Hair follicle dermal papilla cell (primary cell): ENCODE data around the gene RAB17. TPM values are rescaled to one million over a fixed set of nuclear protein-coding genes. Genes with fewer than 3 reads are reported as not detected.

Experiments used
- small RNA-seq: library from RNA; depleted of rRNA; stranded (forward); fragments of <200 nt; gene quantifications from one replicate; pipeline ENCODE3, GENCODE V24; 2012
- total RNA-seq: library from RNA; depleted of rRNA; stranded (reverse); fragments of >200 nt; gene quantifications from 2 replicates; pipeline ENCODE4 v1.2.3, GENCODE V29; 2012

The RAB17 gene, protein sequence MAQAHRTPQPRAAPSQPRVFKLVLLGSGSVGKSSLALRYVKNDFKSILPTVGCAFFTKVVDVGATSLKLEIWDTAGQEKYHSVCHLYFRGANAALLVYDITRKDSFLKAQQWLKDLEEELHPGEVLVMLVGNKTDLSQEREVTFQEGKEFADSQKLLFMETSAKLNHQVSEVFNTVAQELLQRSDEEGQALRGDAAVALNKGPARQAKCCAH
- total RNA-seq, result not detected in 2 replicates

DNA sequence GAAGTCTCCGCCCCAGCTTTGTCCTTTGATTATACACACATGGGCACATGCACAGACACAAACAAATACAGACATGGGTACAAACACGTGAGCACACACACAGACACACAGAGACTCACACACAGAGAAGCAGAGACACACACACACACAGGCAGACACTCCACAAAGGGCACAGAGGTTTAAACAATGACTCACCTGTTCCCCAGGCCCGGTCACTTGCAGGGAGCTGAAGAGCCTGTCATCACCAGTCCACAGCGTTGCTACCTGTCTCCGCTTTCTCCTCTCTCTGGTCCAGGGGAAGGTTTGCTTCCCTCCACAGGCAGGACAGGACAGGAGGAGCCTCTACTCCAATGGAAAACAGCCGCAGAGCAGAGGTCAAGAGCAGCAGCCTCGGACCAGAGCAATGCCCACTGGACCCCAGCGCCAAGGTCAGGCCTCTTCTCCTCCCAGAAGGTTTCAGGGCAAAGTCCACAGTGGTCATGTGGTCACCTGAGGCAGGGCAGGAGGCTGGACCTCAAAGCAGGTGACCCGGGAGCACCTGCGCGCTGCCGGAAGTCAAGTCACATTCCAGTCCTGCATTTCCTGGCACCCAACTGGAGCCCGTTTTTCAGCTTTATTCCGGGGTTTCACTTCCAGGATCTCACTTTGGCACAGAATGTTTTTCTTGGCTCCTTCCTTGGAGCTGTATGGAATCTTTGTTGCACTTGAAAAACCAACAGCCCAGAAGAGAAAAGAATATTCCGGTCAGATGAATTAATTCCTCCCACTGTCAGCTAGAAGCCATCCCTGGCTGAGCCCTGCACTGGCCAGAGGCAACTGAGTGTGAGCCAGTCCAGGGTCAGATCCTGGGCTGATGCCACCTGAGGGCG lies at the start of gene RAB17:
Gene RAB17, minus strand, starts transcription at position 463 of the 869 bp plus-strand sequence. CDS start 4,580 bp downstream, outside the sequence.

GRCh38 chr2:237627441-237628246 lies 37.1 kb upstream of the RAB17 start, which contains the start of gene LRRFIP1:
Gene LRRFIP1, plus strand, starts transcription at chr2:237627587. Its CDS starts 58 bp downstream, at chr2:237627645.

DNA sequence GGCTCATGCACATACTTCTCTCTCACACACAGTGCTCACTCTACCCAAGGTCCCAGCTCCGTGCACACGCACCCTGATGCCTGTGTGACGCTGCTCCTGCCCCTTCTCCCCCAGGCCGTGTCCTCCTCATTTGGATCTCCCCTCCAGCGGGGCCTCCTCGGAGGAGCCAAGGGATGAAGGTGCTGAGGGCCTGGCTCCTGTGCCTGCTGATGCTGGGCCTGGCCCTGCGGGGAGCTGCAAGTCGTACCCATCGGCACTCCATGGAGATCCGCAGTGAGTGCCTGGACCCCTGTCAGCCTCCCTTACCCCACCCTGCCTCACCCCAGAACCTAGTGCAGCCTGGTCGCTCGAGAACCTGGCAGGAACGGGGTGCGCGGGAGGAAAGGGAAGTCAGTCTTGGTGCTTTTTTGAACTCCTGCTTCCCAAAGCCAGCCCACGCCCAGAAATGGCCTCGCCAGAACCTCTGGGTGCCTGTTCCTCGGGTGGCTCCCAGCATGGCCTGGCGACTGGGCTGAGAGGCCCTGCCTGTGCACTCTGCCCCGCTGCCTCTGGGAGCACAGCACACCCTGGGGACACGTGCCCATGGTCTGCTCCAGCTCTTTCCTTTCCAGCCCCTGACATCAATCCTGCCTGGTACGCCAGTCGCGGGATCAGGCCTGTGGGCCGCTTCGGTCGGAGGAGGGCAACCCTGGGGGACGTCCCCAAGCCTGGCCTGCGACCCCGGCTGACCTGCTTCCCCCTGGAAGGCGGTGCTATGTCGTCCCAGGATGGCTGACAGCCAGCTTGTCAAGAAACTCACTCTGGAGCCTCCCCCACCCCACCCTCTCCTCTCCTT lies 23.9 kb downstream of the RAB17 start, which contains the start of gene PRLH:
Gene PRLH, plus strand, starts transcription at position 174 of the 835 bp plus-strand sequence. Its CDS starts 0 bp downstream, at position 174.

Small RNAs within 50 kb of the gene (small RNA-seq; reads per million reads assigned to genes)
- gene RNU6-1140P, result 1.5 reads per million, percentile 35 among the genes with 10 or more reads in this experiment

Other genes starting within 250 kb of the RAB17 start
- gene COL6A3, start 176.6 kb downstream of the RAB17 start, total RNA-seq, result 4,331 and 7,373 TPM in 2 replicates
- gene MLPH, start 103.5 kb downstream of the RAB17 start, total RNA-seq, result 13.0 and 14.0 TPM in 2 replicates
- gene PRLH, start 24.2 kb downstream of the RAB17 start, total RNA-seq, result not detected in 2 replicates
- 56.5 and 57.0 TPM in 2 replicates for gene LRRFIP1, start 36.9 kb upstream of the RAB17 start, total RNA-seq
- 0.36 and 0.49 TPM in 2 replicates for gene RBM44, start 208.0 kb upstream of the RAB17 start, total RNA-seq